GM23338 (cell line): ENCODE results near the gene GUCY1A2. TPM values are rescaled to one million over a fixed set of nuclear protein-coding genes. Genes with fewer than 3 reads are reported as not detected.
"Not testable (repeated sequence)": the region's sequence is repeated elsewhere in the genome, so short reads cannot be mapped to it uniquely, and the experiment has no call there.

Source experiments
- ATAC-seq: fragments of 200-7000 bp; cut with Tn5 transposase; 3 replicates; pipeline ENCODE4 v1.9.1; 2020
- DNase-seq: peaks from one replicate; pipeline ENCODE4 v3.0.0-alpha.2; 2015; ENCODE audit warnings: low spot score
- H2AFZ ChIP-seq: fragments of 200-600 bp; sonication (generic); 2 replicates; pipeline ENCODE4 v1.8.0; 2016; ENCODE audit warnings: antibody characterized with exemption, mild to moderate bottlenecking, moderate library complexity
- H3F3A ChIP-seq: fragments of 200-600 bp; sonication (generic); replicated peaks from 2 replicates; pipeline ENCODE4 v1.8.0; 2017; ENCODE audit warnings: antibody characterized with exemption, mixed run types, low read depth
- H3K27ac ChIP-seq: fragments of 200-600 bp; sonication (generic); 2 replicates; pipeline ENCODE4 v1.6.1; 2016; ENCODE audit warnings: low read depth
- H3K27me3 ChIP-seq: fragments of 200-600 bp; sonication (generic); 2 replicates; pipeline ENCODE4 v1.8.0; 2016; ENCODE audit warnings: mild to moderate bottlenecking, mixed run types, moderate library complexity; ENCODE audit not compliant: insufficient read depth
- H3K36me3 ChIP-seq: fragments of 200-600 bp; sonication (generic); 2 replicates; pipeline ENCODE4 v1.8.0; 2016; ENCODE audit warnings: mild to moderate bottlenecking; ENCODE audit not compliant: insufficient read depth
- H3K4me1 ChIP-seq: fragments of 200-600 bp; sonication (generic); 2 replicates; pipeline ENCODE4 v1.8.0; 2016; ENCODE audit warnings: mild to moderate bottlenecking, moderate library complexity; ENCODE audit not compliant: insufficient read depth
- H3K4me2 ChIP-seq: fragments of 200-600 bp; sonication (generic); 2 replicates; pipeline ENCODE4 v1.7.1; 2017; ENCODE audit warnings: mixed run types
- H3K4me3 ChIP-seq: fragments of 200-600 bp; sonication (generic); 2 replicates; pipeline ENCODE4 v1.6.1; 2016; ENCODE audit warnings: mixed run types
- H3K79me2 ChIP-seq: fragments of 200-600 bp; sonication (generic); replicated peaks from 2 replicates; pipeline ENCODE4 v1.8.0; 2017; ENCODE audit warnings: mild to moderate bottlenecking; ENCODE audit not compliant: insufficient read depth
- H3K9me2 ChIP-seq: fragments of 200-600 bp; sonication (generic); 2 replicates; pipeline ENCODE4 v1.8.0; 2017; ENCODE audit not compliant: insufficient read depth
- H4K20me1 ChIP-seq: fragments of 200-600 bp; sonication (generic); replicated peaks from 2 replicates; pipeline ENCODE4 v1.8.0; 2017; ENCODE audit warnings: mild to moderate bottlenecking; ENCODE audit not compliant: insufficient read depth
- H3K27ac Mint-ChIP-seq: 2 replicates; pipeline ENCODE4 v1.8.0; 2020; ENCODE audit warnings: inconsistent platforms, mild to moderate bottlenecking, moderate library complexity, mixed read lengths
- H3K27me3 Mint-ChIP-seq: 3 replicates; pipeline ENCODE4 v1.8.0; 2022; ENCODE audit warnings: low read depth, mild to moderate bottlenecking, moderate library complexity, mixed read lengths, inconsistent platforms; ENCODE audit not compliant: insufficient read depth, poor library complexity
- H3K36me3 Mint-ChIP-seq: 3 replicates; pipeline ENCODE4 v1.8.0; 2021; ENCODE audit warnings: low read depth, mild to moderate bottlenecking, inconsistent platforms, moderate library complexity, mixed read lengths
- H3K4me1 Mint-ChIP-seq: 3 replicates; pipeline ENCODE4 v1.8.0; 2020; ENCODE audit warnings: mild to moderate bottlenecking, inconsistent platforms, mixed read lengths
- H3K4me3 Mint-ChIP-seq: 3 replicates; pipeline ENCODE4 v1.8.0; 2021; ENCODE audit warnings: moderate library complexity, mild to moderate bottlenecking, inconsistent platforms, mixed read lengths
- H3K9me3 Mint-ChIP-seq: 3 replicates; pipeline ENCODE4 v1.8.0; 2020; ENCODE audit warnings: moderate library complexity, mild to moderate bottlenecking, inconsistent platforms, mixed read lengths
- CREB1 ChIP-seq: fragments of 250-450 bp; sonication (Bioruptor Pico); IDR thresholded peaks from 2 replicates; pipeline ENCODE4 v1.5.0; 2020; ENCODE audit warnings: low read depth, mild to moderate bottlenecking, moderate library complexity
- CTCF ChIP-seq, 2 experiments: fragments of 200-600 bp in 1 of 2; sonication (generic) in 1 of 2; conservative IDR thresholded peaks; 2 replicates each; pipeline versions ENCODE4 v1.5.1 to v1.6.1; 2016 to 2017; ENCODE audit warnings: antibody characterized with exemption in 2 of 2, low read depth in 2 of 2, mild to moderate bottlenecking in 2 of 2, moderate library complexity in 1 of 2
- ETS1 ChIP-seq: IDR thresholded peaks from 2 replicates; pipeline ENCODE4 v1.6.1; 2016; ENCODE audit warnings: antibody characterized with exemption
- EZH2phosphoT487 ChIP-seq: fragments of 200-600 bp; sonication (generic); IDR thresholded peaks from one replicate; pipeline ENCODE4 v1.8.1; 2018; ENCODE audit warnings: antibody characterized with exemption; ENCODE audit not compliant: unreplicated experiment
- JUNB ChIP-seq: IDR thresholded peaks from one replicate; pipeline ENCODE4 v1.6.1; 2016; ENCODE audit warnings: antibody characterized with exemption; ENCODE audit not compliant: unreplicated experiment
- POLR2AphosphoS5 ChIP-seq: IDR thresholded peaks from 2 replicates; pipeline ENCODE4 v1.6.1; 2016; ENCODE audit warnings: antibody characterized with exemption, low read depth
- REST ChIP-seq: IDR thresholded peaks from one replicate; pipeline ENCODE4 v1.6.1; 2018; ENCODE audit warnings: antibody characterized with exemption; ENCODE audit not compliant: unreplicated experiment
- STAT1 ChIP-seq: IDR thresholded peaks from one replicate; pipeline ENCODE4 v1.6.1; 2016; ENCODE audit warnings: antibody characterized with exemption; ENCODE audit not compliant: unreplicated experiment
- ZNF331 ChIP-seq: fragments of 250-450 bp; sonication (Bioruptor Pico); IDR thresholded peaks from 2 replicates; pipeline ENCODE4 v1.5.0; 2020; ENCODE audit warnings: low read depth, mild to moderate bottlenecking, moderate library complexity
- ZNF462 ChIP-seq: fragments of 250-450 bp; sonication (Bioruptor Pico); IDR thresholded peaks from 2 replicates; pipeline ENCODE4 v1.5.0; 2020; ENCODE audit warnings: mild to moderate bottlenecking, moderate library complexity
- polyA plus RNA-seq: library from polyadenylated mRNA; unstranded; fragments of >200 nt; fragmentation: Nextera tagmentation; extraction: Ambion mirVana; gene quantifications from 2 replicates; pipeline ENCODE4 v1.2.1, GENCODE V29; 2016
- total RNA-seq: library from RNA; depleted of rRNA; stranded (reverse); fragments of >200 nt; shearing (Covaris generic); gene quantifications from 2 replicates; pipeline ENCODE4 v1.2.3, GENCODE V29; 2014

The GUCY1A2 gene
- total and polyA plus RNA-seq, 2 experiments from 2014 or later, result 0.36 to 1.4 TPM

- not testable (repeated sequence) for H4K20me1 ChIP-seq, H3F3A ChIP-seq, H3K4me3 Mint-ChIP-seq, H2AFZ ChIP-seq, H3K9me3 Mint-ChIP-seq, H3K4me1 ChIP-seq, H3K36me3 Mint-ChIP-seq, H3K4me2 ChIP-seq, H3K79me2 ChIP-seq, H3K9me2 ChIP-seq, H3K36me3 ChIP-seq, H3K4me3 ChIP-seq, H3K27ac ChIP-seq, DNase-seq, H3K27ac Mint-ChIP-seq, H3K27me3 ChIP-seq, ATAC-seq, H3K27me3 Mint-ChIP-seq
- H3K4me1 Mint-ChIP-seq, result peaks cover 14% of the 10 kb centered on the region; the same call in 2 of the 3 replicates
Measured at GRCh38 chr11:106826558-106826957, 191.7 kb downstream of the GUCY1A2 start.

GRCh38 chr11:106821826-106822225, 196.4 kb downstream of the GUCY1A2 start:
- no peak overlapping the region for H3K4me2 ChIP-seq
- peaks cover 20% of the 10 kb centered on the region; the same call in 2 of the 3 replicates for H3K4me1 Mint-ChIP-seq
- no peak overlapping the region for H3K27ac Mint-ChIP-seq
- H3K4me3 ChIP-seq, result no peak overlapping the region
- H3K9me2 ChIP-seq, result no peaks in the 10 kb centered on the region
- no peaks in the 10 kb centered on the region for H3K36me3 ChIP-seq
- no peaks in the 10 kb centered on the region for H3K36me3 Mint-ChIP-seq
- no peaks in the 10 kb centered on the region for H3K9me3 Mint-ChIP-seq
- peaks cover 17% of the 10 kb centered on the region for H3K4me1 ChIP-seq
- no peaks in the 10 kb centered on the region for H3K27me3 ChIP-seq
- no peak for ATAC-seq
- H2AFZ ChIP-seq, result no peak overlapping the region
- H4K20me1 ChIP-seq, result no peaks in the 10 kb centered on the region
- H3K4me3 Mint-ChIP-seq, result no peak overlapping the region
- no peaks in the 10 kb centered on the region for H3K27me3 Mint-ChIP-seq
- H3K79me2 ChIP-seq, result no peaks in the 10 kb centered on the region
- H3K27ac ChIP-seq, result no peak overlapping the region
- no peak for DNase-seq
- H3F3A ChIP-seq, result no peaks in the 10 kb centered on the region
- TF ChIP-seq STAT1 (no peak), JUNB (no peak), CTCF (conservative IDR thresholded peaks at IDR 0.05; ENCODE audit: low read depth in 2 of 2) (no peak), EZH2phosphoT487 (no peak), ZNF462 (CRISPR knock-in tag) (no peak), ETS1 (no peak), CREB1 (no peak), POLR2AphosphoS5 (no peak), REST (no peak), ZNF331 (CRISPR knock-in tag) (no peak)
